ENCODE data around the gene CNPY4. TPM values are rescaled to one million over a fixed set of nuclear protein-coding genes. Genes with fewer than 3 reads are reported as not detected.

CNPY4 gene
- total RNA-seq, 1 experiment from 2014 or later = 10.4 TPM

GRCh38 chr7:100111156-100111555 lies 8.3 kb upstream of the CNPY4 start:
- Histone ChIP-seq H4K91ac (ENCODE audit: insufficient read length, low read depth, low read length) (no peak overlapping the region), H3K9me3 (ENCODE audit: control insufficient read depth, low read depth, low read length) (no peaks in the 10 kb centered on the region), H2BK15ac (ENCODE audit: low read depth, low read length) (no peak overlapping the region), H3K79me2 (ENCODE audit: insufficient read depth, low read length) (no peaks in the 10 kb centered on the region), H3K23me2 (ENCODE audit: insufficient read length, low read depth, low read length, poor library complexity, severe bottlenecking) (no peaks in the 10 kb centered on the region), H4K20me1 (ENCODE audit: control insufficient read depth, insufficient read depth, insufficient read length) (no peaks in the 10 kb centered on the region), H2BK20ac (ENCODE audit: low read depth, low read length, poor library complexity, severe bottlenecking) (no peak overlapping the region), H3K18ac (ENCODE audit: insufficient read length, low read depth, low read length) (no peak overlapping the region), H4K5ac (ENCODE audit: insufficient read length, low read depth, low read length) (no peak overlapping the region), H3K14ac (ENCODE audit: insufficient read depth, low read length) (no peak overlapping the region), H3K4ac (ENCODE audit: low read depth, low read length) (no peak overlapping the region), H3K27ac (ENCODE audit: insufficient read length, low read depth, low read length) (no peak overlapping the region), H2BK5ac (ENCODE audit: insufficient read length, low read length) (no peak overlapping the region), H3K4me1 (ENCODE audit: insufficient read depth, low read length) (no peaks in the 10 kb centered on the region), H3T11ph (ENCODE audit: low read length) (no peak overlapping the region), H4K8ac (replicated peaks; ENCODE audit: insufficient read length, low read depth, low read length) (no peak overlapping the region), H3K56ac (ENCODE audit: insufficient read length, low read depth, low read length) (no peak overlapping the region), H3K4me2 (ENCODE audit: insufficient read depth, insufficient read length, low read length) (no peak overlapping the region), H2BK12ac (ENCODE audit: insufficient read length, low read depth, low read length) (no peak overlapping the region), H2AK5ac (ENCODE audit: insufficient read length, low read length) (no peak overlapping the region), H3K9ac (ENCODE audit: extremely low read depth, insufficient read length, low read length) (no peak overlapping the region), H3K23ac (ENCODE audit: insufficient read length, low read depth, low read length) (no peak overlapping the region), H3K27me3 (ENCODE audit: insufficient read depth, low read length) (no peaks in the 10 kb centered on the region), H2BK120ac (ENCODE audit: low read depth, low read length, poor library complexity, severe bottlenecking) (no peak overlapping the region), H2AFZ (ENCODE audit: low read length) (no peak overlapping the region), H3K79me1 (ENCODE audit: insufficient read depth, low read depth, low read length, poor library complexity, severe bottlenecking) (no peaks in the 10 kb centered on the region)
- no peaks in the 10 kb centered on the region for H3K9me3 Mint-ChIP-seq
- H3K4me1 Mint-ChIP-seq = 0 out of 4 replicates have a peak, but pooled peaks cover 0 to 3% of the 10 kb centered on the region in 2 experiments
- no peak for DNase-seq
- WGBS (ENCODE audit: extremely low coverage, insufficient read length, low lambda C conversion rate) = no CpG with 5 or more reads among the region's 7 CpGs
- H3K27me3 Mint-ChIP-seq (ENCODE audit: low read depth) = no peaks in the 10 kb centered on the region
- peaks cover 56 to 80% (median 75%) of the 10 kb centered on the region in 3 experiments for H3K36me3 Mint-ChIP-seq (ENCODE audit: insufficient read depth in 1 of 3, low read depth in 3 of 3)
- no peak overlapping the region for H3K4me3 Mint-ChIP-seq
- H3K27ac Mint-ChIP-seq = peak overlapping the region in 1 of 3 experiments; percentile 8; a peak in 2 of 7 replicates
- TF ChIP-seq CTCF (conservative IDR thresholded peaks at IDR 0.05) = no peak

Data from H9 (cell line).